ENCODE data around the gene CTNNB1.
A peak's percentile ranks its signal among the peaks of the same experiment; 100 is the strongest.

GRCh38 chr3:41198950-41199865 is at the start of gene CTNNB1:
- TF ChIP-seq CTCF (IDR thresholded peaks at IDR 0.05; ENCODE audit: low read depth, low read length, poor library complexity, severe bottlenecking): peak; percentile 16
- TF ChIP-seq EZH2phosphoT487 (IDR thresholded peaks at IDR 0.05; ENCODE audit: borderline replicate concordance, low read length): no peak
